Tibial nerve (tissue), 4 donors: ENCODE results near the gene ERG. TPM values are rescaled to one million over a fixed set of nuclear protein-coding genes. Genes with fewer than 3 reads are reported as not detected.

ENCODE experiments used
- DNase-seq, 2 donors: peaks; one replicate each; pipeline ENCODE4 v3.0.0-alpha.2; 2019; ENCODE audit warnings: low spot score in 2 of 2
- H3K27ac ChIP-seq, 4 donors: fragments of 200-600 bp; sonication (generic) in 3 of 4; one replicate each; pipeline ENCODE4 v1.5.1; 2017 to 2019; ENCODE audit warnings: mild to moderate bottlenecking in 1 of 4
- H3K27me3 ChIP-seq, 2 donors: fragments of 200-600 bp; sonication (generic) in 1 of 2; one replicate each; pipeline versions ENCODE4 v1.5.1 to v1.6.0; 2017 to 2019
- H3K36me3 ChIP-seq, 3 donors: fragments of 200-600 bp; sonication (generic); one replicate each; pipeline ENCODE4 v1.5.1; 2018 to 2019
- H3K4me1 ChIP-seq, 4 donors: fragments of 200-600 bp; sonication (generic) in 3 of 4; one replicate each; pipeline ENCODE4 v1.5.1; 2017 to 2019
- H3K4me3 ChIP-seq, 4 donors: fragments of 200-600 bp; sonication (generic) in 3 of 4; one replicate each; pipeline ENCODE4 v1.5.1; 2017 to 2019; ENCODE audit warnings: mild to moderate bottlenecking in 1 of 4, moderate library complexity in 1 of 4
- H3K9me3 ChIP-seq, 4 donors: fragments of 200-600 bp; sonication (generic) in 3 of 4; one replicate each; pipeline ENCODE4 v1.5.1; 2017 to 2019
- CTCF ChIP-seq, 5 experiments: fragments of 200-600 bp in 3 of 5; fragments of 450-650 bp in 2 of 5; sonication (generic) in 3 of 5; IDR thresholded peaks; one replicate each; pipeline ENCODE4 v1.5.1; 2016 to 2019; ENCODE audit warnings: antibody characterized with exemption in 5 of 5, mild to moderate bottlenecking in 3 of 5, moderate library complexity in 2 of 5
- EP300 ChIP-seq, 2 donors: sonication (generic); formaldehyde crosslinking; IDR thresholded peaks; one replicate each; pipeline ENCODE4 v1.6.1; 2017; ENCODE audit warnings: antibody characterized with exemption in 2 of 2, mild to moderate bottlenecking in 1 of 2
- POLR2A ChIP-seq, 2 donors: fragments of 450-650 bp; IDR thresholded peaks; one replicate each; pipeline ENCODE4 v1.6.1; 2017; ENCODE audit warnings: antibody characterized with exemption in 2 of 2, mild to moderate bottlenecking in 2 of 2, moderate library complexity in 2 of 2
- WGBS, 2 donors: methylation state at CpG; one replicate each; pipeline ENCODE4 v1.1.5; 2018; 5-methylcytosine and 5-hydroxymethylcytosine counted together
- total RNA-seq, 4 donors: library from RNA; depleted of rRNA; stranded (reverse); fragments of >200 nt; gene quantifications; one replicate each; pipeline ENCODE4 v1.1.0, GENCODE V29; 2016

ERG gene
- total RNA-seq, 4 donors from 2014 or later, result 5.9 to 20.4 (median 17.6) TPM

GRCh38 chr21:38507374-38507942 lies 9.2 kb upstream of the ERG start:
- no peak for TF ChIP-seq POLR2A (IDR thresholded peaks at IDR 0.05)
- no peak for TF ChIP-seq EP300 (IDR thresholded peaks at IDR 0.05)
- TF ChIP-seq CTCF (IDR thresholded peaks at IDR 0.05), result no peak
- Histone ChIP-seq H3K9me3 (no peaks in the 10 kb centered on the region), H3K36me3 (no peaks in the 10 kb centered on the region), H3K27ac (no peak overlapping the region), H3K4me1 (peaks cover 0 to 12% (median 0%) of the 10 kb centered on the region in 4 donors), H3K27me3 (no peaks in the 10 kb centered on the region), H3K4me3 (no peak overlapping the region)
- DNase-seq, result no peak
- WGBS, 2 donors, result 78 to 83% methylated on average over 4 of the region's 4 CpGs

- Histone ChIP-seq H3K9me3 (no peaks in the 10 kb centered on the region), H3K27me3 (no peaks in the 10 kb centered on the region), H3K4me1 (peaks cover 0 to 12% (median 0%) of the 10 kb centered on the region in 4 donors), H3K4me3 (peak overlapping the region in 1 of 4 donors; percentile 4), H3K27ac (no peak overlapping the region), H3K36me3 (no peaks in the 10 kb centered on the region)
- TF ChIP-seq EP300 (IDR thresholded peaks at IDR 0.05) (no peak), POLR2A (IDR thresholded peaks at IDR 0.05) (no peak), CTCF (IDR thresholded peaks at IDR 0.05) (no peak)
- 57 to 60% methylated on average over 24 of the region's 24 CpGs for WGBS, 2 donors
- DNase-seq, result no peak
Observed at GRCh38 chr21:38506661-38507281, 8.5 kb upstream of the ERG start.

GRCh38 chr21:38505654-38506523 lies 7.6 kb upstream of the ERG start:
- peak in 1 of 2 donors; percentile 48 for DNase-seq
- Histone ChIP-seq H3K9me3 (no peaks in the 10 kb centered on the region), H3K27ac (no peak overlapping the region), H3K36me3 (no peaks in the 10 kb centered on the region), H3K27me3 (no peaks in the 10 kb centered on the region), H3K4me1 (peaks cover 0 to 12% (median 0%) of the 10 kb centered on the region in 4 donors), H3K4me3 (peak overlapping the region in 1 of 4 donors; percentile 23)
- TF ChIP-seq CTCF (IDR thresholded peaks at IDR 0.05) (peak; percentile 26 to 44 (median 35)), EP300 (IDR thresholded peaks at IDR 0.05) (no peak)
- WGBS, 2 donors, result 39 to 43% methylated on average over 9 of the region's 9 CpGs

GRCh38 chr21:38504066-38504465 lies 5.8 kb upstream of the ERG start:
- TF ChIP-seq EP300 (IDR thresholded peaks at IDR 0.05) (no peak), CTCF (IDR thresholded peaks at IDR 0.05) (no peak), POLR2A (IDR thresholded peaks at IDR 0.05) (no peak)
- DNase-seq, result no peak
- Histone ChIP-seq H3K9me3 (no peaks in the 10 kb centered on the region), H3K4me3 (peak overlapping the region in 1 of 4 donors; percentile 13), H3K36me3 (no peaks in the 10 kb centered on the region), H3K4me1 (peaks cover 0 to 12% (median 0%) of the 10 kb centered on the region in 4 donors), H3K27me3 (no peaks in the 10 kb centered on the region), H3K27ac (peak overlapping the region in 1 of 4 donors; percentile 41)
- 69 to 74% methylated on average over 2 of the region's 2 CpGs for WGBS, 2 donors
